ENCODE measurements around the gene SRD5A1. TPM values are rescaled to one million over a fixed set of nuclear protein-coding genes. Genes with fewer than 3 reads are reported as not detected.

Gene SRD5A1
- total RNA-seq, 2 experiments from 2014 or later: 16.7 to 32.5 TPM

- no peaks in the 10 kb centered on the region for H3K4me1 ChIP-seq (ENCODE audit: insufficient read depth, low read length, poor library complexity, severe bottlenecking)
- H4K20me1 ChIP-seq (ENCODE audit: insufficient read depth, low read length): no peaks in the 10 kb centered on the region
- POLR2A ChIA-PET: no interaction called here
- CTCF ChIA-PET (ENCODE audit: unreplicated experiment): no interaction called here
- no peak overlapping the region for H3K27ac ChIP-seq (ENCODE audit: low read depth, low read length, poor library complexity, severe bottlenecking)
- TF ChIP-seq EZH2phosphoT487 (IDR thresholded peaks at IDR 0.05; ENCODE audit: borderline replicate concordance, low read depth, low read length) (no peak), CTCF (conservative IDR thresholded peaks at IDR 0.05; ENCODE audit: low read length) (no peak)
- DNase-seq (ENCODE audit: low spot score): no peak
- H3K36me3 ChIP-seq (ENCODE audit: insufficient read depth, low read length): no peaks in the 10 kb centered on the region
- H3K4me2 ChIP-seq (ENCODE audit: low read length): no peak overlapping the region
- no peak overlapping the region for H2AFZ ChIP-seq (ENCODE audit: low read length)
- no TSS peak for BruUV-seq (replicated peaks)
- H3K9me2 ChIP-seq (ENCODE audit: insufficient read depth, low read length): no peaks in the 10 kb centered on the region
- intact Hi-C loops (cut with micrococcal nuclease; ENCODE audit: unreplicated experiment): no loop called here
- H3K4me3 ChIP-seq (ENCODE audit: low read depth, low read length, poor library complexity, severe bottlenecking): no peak overlapping the region
- no peaks in the 10 kb centered on the region for H3K79me2 ChIP-seq (ENCODE audit: insufficient read depth, low read depth, low read length)
- H3K9me3 ChIP-seq (ENCODE audit: low read length): no peaks in the 10 kb centered on the region
These were observed 53.3 kb downstream of the SRD5A1 start for GRCh38 chr5:6686501-6686900.

- CTCF ChIA-PET (ENCODE audit: unreplicated experiment): no interaction called here
- BruUV-seq (replicated peaks): no TSS peak
- Histone ChIP-seq H3K4me1 (ENCODE audit: insufficient read depth, low read length, poor library complexity, severe bottlenecking) (no peaks in the 10 kb centered on the region), H3K36me3 (ENCODE audit: insufficient read depth, low read length) (no peaks in the 10 kb centered on the region), H3K79me2 (ENCODE audit: insufficient read depth, low read depth, low read length) (no peaks in the 10 kb centered on the region), H2AFZ (ENCODE audit: low read length) (no peak overlapping the region), H3K4me3 (ENCODE audit: low read depth, low read length, poor library complexity, severe bottlenecking) (no peak overlapping the region), H3K4me2 (ENCODE audit: low read length) (no peak overlapping the region), H3K9me2 (ENCODE audit: insufficient read depth, low read length) (no peaks in the 10 kb centered on the region), H3K9me3 (ENCODE audit: low read length) (no peaks in the 10 kb centered on the region), H3K27ac (ENCODE audit: low read depth, low read length, poor library complexity, severe bottlenecking) (no peak overlapping the region), H4K20me1 (ENCODE audit: insufficient read depth, low read length) (no peaks in the 10 kb centered on the region)
- POLR2A ChIA-PET: interaction anchor here (0.7 kb wide), 1 partner anchor 19 kb away, joined by 3 read pairs; no protein-coding TSS in a partner anchor
- intact Hi-C loops (cut with micrococcal nuclease; ENCODE audit: unreplicated experiment): no loop called here
- no peak for TF ChIP-seq CTCF (conservative IDR thresholded peaks at IDR 0.05; ENCODE audit: low read length)
- no peak for TF ChIP-seq EZH2phosphoT487 (IDR thresholded peaks at IDR 0.05; ENCODE audit: borderline replicate concordance, low read depth, low read length)
- no peak for DNase-seq (ENCODE audit: low spot score)
These were observed 53.7 kb downstream of the SRD5A1 start for GRCh38 chr5:6686915-6687409.

- no peak overlapping the region for H3K4me3 ChIP-seq (ENCODE audit: low read depth, low read length, poor library complexity, severe bottlenecking)
- no peak for TF ChIP-seq CTCF (conservative IDR thresholded peaks at IDR 0.05; ENCODE audit: low read length)
- no peak for TF ChIP-seq EZH2phosphoT487 (IDR thresholded peaks at IDR 0.05; ENCODE audit: borderline replicate concordance, low read depth, low read length)
- H4K20me1 ChIP-seq (ENCODE audit: insufficient read depth, low read length): no peaks in the 10 kb centered on the region
- no peaks in the 10 kb centered on the region for H3K36me3 ChIP-seq (ENCODE audit: insufficient read depth, low read length)
- no peak overlapping the region for H3K27ac ChIP-seq (ENCODE audit: low read depth, low read length, poor library complexity, severe bottlenecking)
- no peak for DNase-seq (ENCODE audit: low spot score)
- no peak overlapping the region for H3K4me2 ChIP-seq (ENCODE audit: low read length)
- ChIA-PET CTCF (ENCODE audit: unreplicated experiment) (no interaction called here), POLR2A (interaction anchor here (0.7 kb wide), 1 partner anchor 19 kb away, joined by 3 read pairs; no protein-coding TSS in a partner anchor)
- BruUV-seq (replicated peaks): no TSS peak
- no peaks in the 10 kb centered on the region for H3K9me3 ChIP-seq (ENCODE audit: low read length)
- H3K4me1 ChIP-seq (ENCODE audit: insufficient read depth, low read length, poor library complexity, severe bottlenecking): no peaks in the 10 kb centered on the region
- no peaks in the 10 kb centered on the region for H3K9me2 ChIP-seq (ENCODE audit: insufficient read depth, low read length)
- no peaks in the 10 kb centered on the region for H3K79me2 ChIP-seq (ENCODE audit: insufficient read depth, low read depth, low read length)
- intact Hi-C loops (cut with micrococcal nuclease; ENCODE audit: unreplicated experiment): no loop called here
- no peak overlapping the region for H2AFZ ChIP-seq (ENCODE audit: low read length)
These were observed 54.3 kb downstream of the SRD5A1 start for GRCh38 chr5:6687505-6687904.

Data from OCI-LY7 (cell line).